Measurements from ENCODE around the gene PNPLA1. TPM values are rescaled to one million over a fixed set of nuclear protein-coding genes. Genes with fewer than 3 reads are reported as not detected.

Gene PNPLA1
- total RNA-seq, 2 donors from 2014 or later, result not detected

DNA sequence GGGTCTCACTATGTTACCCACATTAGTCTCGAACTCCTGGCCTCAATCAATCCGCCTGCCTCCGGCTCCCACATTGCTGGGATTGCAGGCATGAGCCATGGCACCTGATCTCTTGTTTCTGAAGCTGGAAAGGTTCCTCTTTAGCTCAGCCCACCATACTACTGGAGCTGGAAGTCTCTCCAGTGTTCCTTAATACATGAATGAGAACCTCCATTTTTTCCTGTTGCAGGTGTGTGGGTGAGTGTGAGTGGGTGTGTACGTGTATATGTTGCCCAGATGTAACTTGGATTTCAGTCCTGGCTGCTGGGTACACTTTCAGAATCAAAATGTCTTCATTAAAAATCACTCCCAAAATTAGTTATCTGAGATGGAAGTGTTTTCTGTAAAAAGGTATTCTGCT, 11.1 kb downstream of the PNPLA1 start:
- Histone ChIP-seq H3K4me1 (no peaks in the 10 kb centered on the region), H3K4me3 (no peak overlapping the region), H3K27ac (no peak overlapping the region), H3K27me3 (peaks cover 0 to 8% of the 10 kb centered on the region in 2 donors), H3K9me3 (no peaks in the 10 kb centered on the region), H3K36me3 (replicated peaks in 1 of 2; ENCODE audit: insufficient read depth in 1 of 2, low read depth in 2 of 2) (no peaks in the 10 kb centered on the region)
- 82 to 86% methylated on average over 4 of the region's 4 CpGs for WGBS, 2 donors
- intact Hi-C loops (cut with DNase I), result no loop called here
- DNase-seq, result no peak
- TF ChIP-seq CTCF (IDR thresholded peaks at IDR 0.05) (no peak), POLR2A (IDR thresholded peaks at IDR 0.05) (no peak)
- no peak for ATAC-seq

GRCh38 chr6:36283608-36284007, 13.7 kb downstream of the PNPLA1 start:
- Histone ChIP-seq H3K36me3 (replicated peaks in 1 of 2; ENCODE audit: insufficient read depth in 1 of 2, low read depth in 2 of 2) (no peaks in the 10 kb centered on the region), H3K4me1 (no peaks in the 10 kb centered on the region), H3K27me3 (peaks cover 0 to 8% of the 10 kb centered on the region in 2 donors), H3K27ac (no peak overlapping the region), H3K4me3 (no peak overlapping the region), H3K9me3 (no peaks in the 10 kb centered on the region)
- WGBS, 2 donors, result 64 to 88% methylated on average over 1 of the region's 1 CpG
- DNase-seq, result no peak
- TF ChIP-seq CTCF (IDR thresholded peaks at IDR 0.05), result no peak
- TF ChIP-seq POLR2A (IDR thresholded peaks at IDR 0.05), result no peak
- no peak for ATAC-seq
- intact Hi-C loops (cut with DNase I), result no loop called here

DNA sequence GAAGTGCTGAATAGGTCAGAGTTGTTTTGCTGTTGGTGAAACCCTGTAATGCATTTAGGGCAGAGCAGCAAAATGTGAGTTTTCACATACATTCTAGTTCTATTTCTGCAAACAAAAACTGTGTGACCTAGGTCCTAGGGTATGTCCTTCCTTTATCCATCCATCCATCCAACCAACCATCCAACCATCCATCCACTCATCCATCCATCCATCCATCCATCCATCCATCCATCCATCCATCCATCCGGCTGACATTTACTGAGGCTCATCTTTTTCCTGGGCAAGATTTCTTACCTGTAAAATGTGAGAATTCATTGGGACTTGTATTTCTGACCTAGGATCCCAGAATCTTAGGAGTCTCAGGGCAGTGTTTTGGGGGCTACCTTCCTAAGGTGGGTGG, 14.5 kb downstream of the PNPLA1 start:
- TF ChIP-seq CTCF (IDR thresholded peaks at IDR 0.05) (no peak), POLR2A (IDR thresholded peaks at IDR 0.05) (no peak)
- H3K36me3 ChIP-seq (replicated peaks in 1 of 2; ENCODE audit: insufficient read depth in 1 of 2, low read depth in 2 of 2), result no peaks in the 10 kb centered on the region
- H3K27me3 ChIP-seq, result peaks cover 0 to 8% of the 10 kb centered on the region in 2 donors
- no peak for DNase-seq
- no peak overlapping the region for H3K27ac ChIP-seq
- intact Hi-C loops (cut with DNase I), result no loop called here
- no peak for ATAC-seq
- H3K9me3 ChIP-seq, result no peaks in the 10 kb centered on the region
- 92 to 95% methylated on average over 1 of the region's 1 CpG for WGBS, 2 donors
- H3K4me1 ChIP-seq, result no peaks in the 10 kb centered on the region
- no peak overlapping the region for H3K4me3 ChIP-seq

DNA sequence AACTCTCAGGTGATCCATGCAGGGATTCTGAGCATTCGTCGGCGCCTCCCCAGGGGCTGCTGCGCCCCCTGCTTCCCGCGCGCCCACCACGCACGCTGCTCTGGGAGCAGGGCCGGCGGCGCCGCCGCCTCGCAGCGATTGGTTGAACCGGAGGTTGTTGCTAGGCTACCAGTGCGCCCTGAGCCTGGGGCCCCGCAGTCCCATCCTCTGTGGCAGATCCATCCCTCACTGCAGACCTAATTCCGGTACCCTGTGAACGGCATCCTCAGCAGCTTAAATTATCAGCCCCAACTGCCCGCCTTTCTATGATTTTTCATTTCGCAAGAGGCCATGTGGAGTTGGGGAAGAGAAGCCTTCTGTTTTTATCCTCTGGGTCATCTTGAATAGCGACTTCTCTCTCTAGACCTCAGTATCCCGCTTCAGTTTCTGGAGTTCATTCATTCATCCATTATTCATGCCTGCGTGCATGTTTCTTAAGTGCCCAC, 15.4 kb downstream of the PNPLA1 start:
- intact Hi-C loops (cut with DNase I), result no loop called here
- no peaks in the 10 kb centered on the region for H3K36me3 ChIP-seq (replicated peaks in 1 of 2; ENCODE audit: insufficient read depth in 1 of 2, low read depth in 2 of 2)
- DNase-seq, result no peak
- H3K4me1 ChIP-seq, result no peaks in the 10 kb centered on the region
- 22 to 59% methylated on average over 6 to 26 of the region's 26 CpGs for WGBS, 2 donors
- no peak overlapping the region for H3K27ac ChIP-seq
- H3K9me3 ChIP-seq, result no peaks in the 10 kb centered on the region
- H3K27me3 ChIP-seq, result peaks cover 0 to 8% of the 10 kb centered on the region in 2 donors
- H3K4me3 ChIP-seq, result no peak overlapping the region
- no peak for TF ChIP-seq POLR2A (IDR thresholded peaks at IDR 0.05)
- TF ChIP-seq CTCF (IDR thresholded peaks at IDR 0.05), result no peak
- no peak for ATAC-seq

DNA sequence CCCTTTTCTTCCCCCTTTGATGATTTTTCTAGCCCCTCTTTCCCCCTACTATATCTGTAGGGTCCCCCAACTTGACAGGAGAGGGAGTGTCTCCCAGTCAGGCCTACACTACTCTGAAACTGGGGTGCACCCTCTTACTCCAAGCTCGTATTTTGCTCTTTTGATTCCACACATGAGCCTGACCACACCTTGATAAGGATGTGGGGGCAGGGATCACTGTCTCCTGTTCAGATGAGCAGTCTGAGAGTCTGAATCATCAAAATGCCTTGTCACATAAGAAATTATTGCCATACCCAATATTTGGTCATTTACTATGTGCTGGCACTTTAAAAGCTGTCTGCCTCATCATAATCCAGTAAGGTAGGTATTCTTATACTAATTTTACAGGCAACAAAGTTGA, 15.9 kb downstream of the PNPLA1 start:
- WGBS, 2 donors, result 71 to 89% methylated on average over 1 of the region's 1 CpG
- Histone ChIP-seq H3K27ac (no peak overlapping the region), H3K9me3 (no peaks in the 10 kb centered on the region), H3K27me3 (peaks cover 0 to 8% of the 10 kb centered on the region in 2 donors), H3K36me3 (replicated peaks in 1 of 2; ENCODE audit: insufficient read depth in 1 of 2, low read depth in 2 of 2) (no peaks in the 10 kb centered on the region), H3K4me1 (no peaks in the 10 kb centered on the region), H3K4me3 (no peak overlapping the region)
- ATAC-seq (no peak), DNase-seq (no peak)
- intact Hi-C loops (cut with DNase I), result no loop called here
- TF ChIP-seq POLR2A (IDR thresholded peaks at IDR 0.05) (no peak), CTCF (IDR thresholded peaks at IDR 0.05) (no peak)

Measured in body of pancreas (tissue), 4 donors.